Measurements from ENCODE around the gene IL2RA. TPM values are rescaled to one million over a fixed set of nuclear protein-coding genes. Genes with fewer than 3 reads are reported as not detected.

IL2RA gene
- total and polyA plus RNA-seq, 7 experiments from 2014 or later: 0.85 to 266 (median 3.3) TPM

DNA sequence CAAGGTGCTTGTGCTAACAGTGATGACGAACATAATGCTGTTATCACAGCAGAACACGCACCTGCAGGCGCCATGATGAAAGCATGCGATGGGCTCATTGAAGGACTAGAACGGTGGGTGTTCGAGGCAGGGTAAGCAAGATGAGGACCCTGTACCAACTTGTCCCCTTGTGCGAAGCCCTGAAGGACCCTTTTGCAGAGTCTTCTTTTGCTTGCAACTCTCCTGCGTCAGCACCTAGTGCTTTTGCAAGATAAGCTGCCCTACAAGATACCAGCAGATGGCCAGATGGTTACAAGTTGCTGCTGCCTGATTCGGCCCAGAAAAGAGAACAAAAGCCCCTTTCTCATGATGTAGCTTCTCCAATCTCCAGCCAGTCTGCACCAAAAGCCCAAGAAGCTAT, 80.6 kb downstream of the IL2RA start:
- no peak overlapping the region for H3K4me3 ChIP-seq (ENCODE audit: low read length)
- peaks cover 0 to 28% (median 3%) of the 10 kb centered on the region in 5 donors for H3K27me3 Mint-ChIP-seq
- CTCF ChIA-PET: interaction anchor here (0.6 kb wide), 1 partner anchor 243 kb away, joined by 3 read pairs; no protein-coding TSS in a partner anchor
- H3K27ac ChIP-seq (ENCODE audit: low read depth, low read length): no peak overlapping the region
- peaks cover 0 to 2% (median 0%) of the 10 kb centered on the region in 5 donors for H3K36me3 Mint-ChIP-seq
- no peak overlapping the region for H3K4me3 Mint-ChIP-seq
- H3K9me3 Mint-ChIP-seq: no peaks in the 10 kb centered on the region
- no peak overlapping the region for H3K27ac Mint-ChIP-seq
- H3K27me3 ChIP-seq (ENCODE audit: control insufficient read depth in 2 of 2, insufficient read depth in 2 of 2, low read length in 2 of 2): no peaks in the 10 kb centered on the region
- peaks cover 0 to 6% of the 10 kb centered on the region in 2 donors for H3K4me1 ChIP-seq (ENCODE audit: control insufficient read depth in 2 of 2, insufficient read depth in 2 of 2, low read length in 2 of 2)
- peaks cover under 1 to 9% (median 5%) of the 10 kb centered on the region in 7 donors for H3K4me1 Mint-ChIP-seq
- H3K36me3 ChIP-seq (ENCODE audit: control insufficient read depth in 2 of 3, insufficient read depth in 3 of 3, low read length in 3 of 3): peaks cover 0 to 4% (median 0%) of the 10 kb centered on the region in 3 experiments
- no peaks in the 10 kb centered on the region for H3K9me3 ChIP-seq (ENCODE audit: control insufficient read depth in 2 of 3, low read length in 3 of 3)
- POLR2A ChIA-PET: no interaction called here
- intact Hi-C loops (cut with micrococcal nuclease): no loop called here
- ATAC-seq (no peak), DNase-seq (no peak)

DNA sequence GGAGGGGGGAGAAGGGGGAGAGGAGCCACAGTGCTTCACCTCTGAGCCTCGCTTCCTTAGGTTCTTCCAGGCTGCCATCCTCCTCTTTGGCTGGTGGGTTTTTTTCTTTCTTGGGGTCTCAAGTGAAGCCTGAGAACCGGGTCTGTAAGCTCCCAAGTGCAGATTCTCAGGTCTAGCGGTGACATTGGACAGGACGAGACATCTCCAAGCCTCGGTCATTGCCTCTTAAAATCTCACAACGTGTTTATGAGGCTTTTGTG, 84.0 kb downstream of the IL2RA start:
- H3K27me3 ChIP-seq (ENCODE audit: control insufficient read depth in 2 of 2, insufficient read depth in 2 of 2, low read length in 2 of 2): no peaks in the 10 kb centered on the region
- POLR2A ChIA-PET: interaction anchor here (0.8 kb wide), 1 partner anchor 94 kb away, joined by 3 read pairs; no protein-coding TSS in a partner anchor
- H3K36me3 ChIP-seq (ENCODE audit: control insufficient read depth in 2 of 3, insufficient read depth in 3 of 3, low read length in 3 of 3): peaks cover 0 to 4% (median 0%) of the 10 kb centered on the region in 3 experiments
- CTCF ChIA-PET: interaction anchor here (1.2 kb wide), 1 partner anchor 36 kb away, joined by 3 read pairs; no protein-coding TSS in a partner anchor
- peaks cover 0 to 21% (median 0%) of the 10 kb centered on the region in 5 donors for H3K27me3 Mint-ChIP-seq
- H3K4me1 ChIP-seq (ENCODE audit: control insufficient read depth in 2 of 2, insufficient read depth in 2 of 2, low read length in 2 of 2): peaks cover 0 to 6% of the 10 kb centered on the region in 2 donors
- H3K9me3 Mint-ChIP-seq: no peaks in the 10 kb centered on the region
- peaks cover 0 to 10% (median 0%) of the 10 kb centered on the region in 5 donors for H3K36me3 Mint-ChIP-seq
- peak overlapping the region; percentile 74 for H3K27ac ChIP-seq (ENCODE audit: low read depth, low read length)
- DNase-seq (no peak), ATAC-seq (no peak)
- peak overlapping the region; percentile 86 to 97 (median 95) for H3K4me3 Mint-ChIP-seq
- peak overlapping the region; percentile 97 for H3K4me3 ChIP-seq (ENCODE audit: low read length)
- peak overlapping the region; percentile 65 to 93 (median 87) for H3K27ac Mint-ChIP-seq
- H3K4me1 Mint-ChIP-seq: peaks cover 12 to 33% (median 21%) of the 10 kb centered on the region in 7 donors
- H3K9me3 ChIP-seq (ENCODE audit: control insufficient read depth in 2 of 3, low read length in 3 of 3): no peaks in the 10 kb centered on the region
- intact Hi-C loops (cut with micrococcal nuclease): loop anchor here (5.0 to 10.0 kb wide), 7 partner anchors 34 to 1153 kb away; partner anchors contain the start of genes GDI2 (in 2 of the 2), AKR1E2 (in 1 of the 2) and PFKFB3 (in 1 of the 2)

DNA sequence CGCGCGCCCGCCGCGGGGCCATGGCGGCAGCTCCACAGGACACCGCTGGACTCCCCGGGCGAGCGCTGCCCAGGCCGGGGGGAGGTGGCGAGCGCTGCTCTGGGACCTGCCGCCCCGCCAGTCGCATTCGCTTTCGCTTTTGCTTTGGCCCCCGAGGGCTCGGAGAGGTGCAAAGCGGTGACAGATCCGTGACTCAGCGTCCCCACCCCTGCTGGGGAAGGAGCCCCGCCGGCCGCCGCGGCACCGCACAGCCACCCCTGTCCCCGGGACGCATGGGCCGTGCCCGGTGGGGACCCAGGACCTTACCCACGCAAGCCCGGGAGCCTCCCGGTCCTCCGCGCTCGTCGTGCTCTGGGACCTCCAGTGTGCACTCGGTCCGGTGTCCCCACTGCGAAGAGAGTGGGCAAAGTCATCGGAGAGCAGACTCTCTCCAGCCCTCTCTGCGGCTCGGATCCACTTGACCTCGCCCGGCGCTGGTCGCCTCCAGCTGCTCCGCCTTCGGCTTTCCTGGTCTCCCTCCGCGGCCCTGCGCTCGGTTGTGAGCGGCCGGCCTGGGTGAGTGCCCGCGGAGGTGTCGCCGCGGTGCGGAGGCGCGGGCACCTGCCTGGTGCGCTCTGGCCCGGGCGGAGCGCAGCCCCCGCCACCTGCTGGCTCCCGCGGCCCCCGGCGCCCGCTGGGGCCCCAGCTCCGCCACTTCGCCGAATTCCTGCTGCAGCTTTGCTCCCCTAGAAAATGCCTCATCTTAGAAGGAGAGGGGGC, 84.5 kb downstream of the IL2RA start, which contains the start of gene IL15RA:
IL15RA (minus strand) TSS at position 73 of the 759 bp plus-strand sequence; CDS start at position 22, 51 bp downstream.
- Mint-ChIP-seq H3K27ac (peak within 1 kb of the TSS; percentile 85 to 97 (median 89)), H3K9me3 (no peaks in the 10 kb centered on the region), H3K4me1 (peaks cover 12 to 36% (median 21%) of the 10 kb centered on the region in 7 donors), H3K27me3 (peaks cover 0 to 21% (median 0%) of the 10 kb centered on the region in 5 donors), H3K4me3 (peak within 1 kb of the TSS; percentile 89 to 98 (median 96)), H3K36me3 (peaks cover 0 to 12% (median 0%) of the 10 kb centered on the region in 5 donors)
- Histone ChIP-seq H3K36me3 (ENCODE audit: control insufficient read depth in 2 of 3, insufficient read depth in 3 of 3, low read length in 3 of 3) (peaks cover 0 to 4% (median 0%) of the 10 kb centered on the region in 3 experiments), H3K4me3 (ENCODE audit: low read length) (peak within 1 kb of the TSS; percentile 97), H3K27me3 (ENCODE audit: control insufficient read depth in 2 of 2, insufficient read depth in 2 of 2, low read length in 2 of 2) (no peaks in the 10 kb centered on the region), H3K27ac (ENCODE audit: low read depth, low read length) (peak within 1 kb of the TSS; percentile 74), H3K9me3 (ENCODE audit: control insufficient read depth in 2 of 3, low read length in 3 of 3) (no peaks in the 10 kb centered on the region), H3K4me1 (ENCODE audit: control insufficient read depth in 2 of 2, insufficient read depth in 2 of 2, low read length in 2 of 2) (peaks cover 0 to 6% of the 10 kb centered on the region in 2 donors)
- DNase-seq (peak; percentile 60 to 89 (median 71)), ATAC-seq (peak; percentile 84)
- ChIA-PET POLR2A (interaction anchor here (0.8 kb wide), 1 partner anchor 94 kb away, joined by 3 read pairs; no protein-coding TSS in a partner anchor), CTCF (interaction anchor here (1.2 to 1.6 kb wide), 3 partner anchors 36 to 201 kb away, joined by 3 to 4 read pairs (median 3); no protein-coding TSS in a partner anchor)
- intact Hi-C loops (cut with micrococcal nuclease): loop anchor here (1.0 to 10.0 kb wide), 15 partner anchors 35 to 1153 kb away; partner anchors contain the start of genes GDI2 (in 2 of the 2), PFKFB3 (in 2 of the 2), AKR1E2 (in 1 of the 2) and ANKRD16 (in 1 of the 2)

DNA sequence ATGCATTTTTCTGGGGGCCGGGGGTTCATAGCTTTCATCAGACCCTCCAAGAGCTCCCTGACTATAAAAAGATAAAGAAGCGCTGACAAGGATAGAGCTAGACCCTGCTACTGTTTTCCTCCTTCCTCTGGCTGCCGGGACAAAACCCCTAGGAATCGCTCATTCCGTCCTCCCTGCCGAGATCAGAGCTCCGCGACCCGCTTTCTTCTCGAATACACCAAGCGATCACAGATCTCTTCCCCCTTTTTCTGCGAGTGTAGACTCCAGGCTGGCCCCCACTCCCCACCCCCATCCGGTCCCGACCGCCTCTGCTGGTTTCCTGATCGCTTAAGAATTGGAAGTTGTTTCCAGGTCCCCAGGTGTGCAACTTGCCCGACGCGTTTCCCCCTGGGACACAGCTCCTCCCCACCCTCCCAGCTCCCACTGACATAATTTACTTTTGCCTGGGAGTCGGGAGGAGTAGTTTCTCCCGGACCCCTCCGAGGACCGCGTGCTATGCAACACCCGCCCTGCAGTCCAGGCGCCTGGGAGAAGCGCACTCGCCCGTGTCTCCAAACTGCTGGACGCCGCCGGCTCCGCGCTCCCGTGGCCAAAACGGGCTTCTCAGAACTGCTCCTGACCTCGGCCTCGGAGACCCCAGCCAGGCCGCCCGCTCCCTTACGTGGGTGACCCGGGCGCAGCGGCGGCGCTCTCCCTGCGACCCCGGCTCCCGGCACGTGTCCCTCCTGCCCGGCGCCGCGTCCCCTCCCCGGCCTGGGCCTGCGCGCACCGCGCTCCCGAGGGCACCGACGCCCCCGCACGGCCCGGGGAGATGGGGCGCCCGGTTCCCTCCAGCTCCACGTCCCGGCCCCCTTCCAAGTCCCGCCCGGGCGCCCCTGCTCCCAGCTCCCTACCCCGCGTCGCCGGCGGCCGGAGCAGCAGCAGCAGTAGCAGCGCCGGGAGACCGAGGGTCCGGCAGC, 85.4 kb downstream of the IL2RA start:
- H3K9me3 ChIP-seq (ENCODE audit: control insufficient read depth in 2 of 3, low read length in 3 of 3): no peaks in the 10 kb centered on the region
- peak overlapping the region; percentile 89 to 98 (median 94) for H3K4me3 Mint-ChIP-seq
- no peaks in the 10 kb centered on the region for H3K27me3 ChIP-seq (ENCODE audit: control insufficient read depth in 2 of 2, insufficient read depth in 2 of 2, low read length in 2 of 2)
- H3K4me1 ChIP-seq (ENCODE audit: control insufficient read depth in 2 of 2, insufficient read depth in 2 of 2, low read length in 2 of 2): peaks cover 0 to 6% of the 10 kb centered on the region in 2 donors
- H3K27ac Mint-ChIP-seq: peak overlapping the region; percentile 82 to 97 (median 88)
- ATAC-seq: peak; percentile 17
- H3K27me3 Mint-ChIP-seq: peaks cover 0 to 21% (median 0%) of the 10 kb centered on the region in 5 donors
- peak overlapping the region; percentile 74 for H3K27ac ChIP-seq (ENCODE audit: low read depth, low read length)
- intact Hi-C loops (cut with micrococcal nuclease): loop anchor here (1.0 to 10.0 kb wide), 17 partner anchors 36 to 1152 kb away; partner anchors contain the start of genes GDI2 (in 2 of the 2), PFKFB3 (in 2 of the 2), AKR1E2 (in 1 of the 2) and ANKRD16 (in 1 of the 2)
- peaks cover 15 to 41% (median 21%) of the 10 kb centered on the region in 7 donors for H3K4me1 Mint-ChIP-seq
- H3K4me3 ChIP-seq (ENCODE audit: low read length): peak overlapping the region; percentile 97
- POLR2A ChIA-PET: interaction anchor here (0.6 to 0.9 kb wide), 2 partner anchors 8 to 1995 kb away, joined by 3 to 4 read pairs; no protein-coding TSS in a partner anchor
- H3K9me3 Mint-ChIP-seq: no peaks in the 10 kb centered on the region
- H3K36me3 ChIP-seq (ENCODE audit: control insufficient read depth in 2 of 3, insufficient read depth in 3 of 3, low read length in 3 of 3): peaks cover 0 to 4% (median 0%) of the 10 kb centered on the region in 3 experiments
- CTCF ChIA-PET: interaction anchor here (1.0 to 1.6 kb wide), 3 partner anchors 37 to 534 kb away, joined by 3 to 4 read pairs (median 3); no protein-coding TSS in a partner anchor
- H3K36me3 Mint-ChIP-seq: peaks cover 0 to 12% (median 0%) of the 10 kb centered on the region in 5 donors
- DNase-seq: peak in 7 of 9 donors; percentile 21 to 43 (median 30)

DNA sequence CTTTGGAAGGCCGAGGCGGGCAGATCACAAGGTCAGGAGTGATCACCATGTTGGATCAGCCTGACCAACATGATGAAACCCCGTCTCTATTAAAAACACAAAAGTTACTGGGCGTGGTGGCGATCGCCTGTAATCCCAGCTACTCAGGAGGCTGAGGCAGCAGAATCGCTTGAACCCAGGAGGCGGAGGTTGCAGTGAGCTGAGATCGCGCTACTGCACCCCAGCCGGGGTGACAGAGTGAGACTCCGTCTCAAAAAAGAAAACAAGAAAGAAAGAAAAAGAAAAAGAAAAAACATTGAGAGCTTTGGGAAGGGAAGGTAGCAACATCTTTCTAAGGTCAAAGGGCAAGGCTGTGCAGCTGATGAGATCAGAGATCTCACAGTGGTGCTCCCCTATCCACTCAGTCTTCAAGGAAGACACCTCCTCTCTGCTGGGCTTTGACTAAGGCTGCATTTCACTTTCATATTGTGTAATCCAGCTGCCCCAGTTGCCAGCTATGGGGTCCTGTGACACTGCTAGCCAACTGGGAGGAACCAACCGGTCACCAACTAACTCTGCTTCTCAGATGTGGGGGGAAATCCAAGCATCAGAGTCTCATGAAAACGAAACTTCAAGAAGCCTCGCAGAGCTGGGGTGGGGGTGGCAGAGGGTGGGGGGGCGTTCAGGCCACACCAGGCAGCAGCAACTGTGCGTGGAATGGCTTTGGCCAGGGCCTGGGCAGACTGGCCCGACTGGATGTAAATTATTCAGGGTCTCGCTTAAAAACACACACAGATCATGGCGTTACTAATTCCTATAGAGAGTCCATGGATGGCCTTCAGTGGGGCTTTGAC, 86.3 kb downstream of the IL2RA start:
- Histone ChIP-seq H3K36me3 (ENCODE audit: control insufficient read depth in 2 of 3, insufficient read depth in 3 of 3, low read length in 3 of 3) (peaks cover 0 to 4% (median 0%) of the 10 kb centered on the region in 3 experiments), H3K27ac (ENCODE audit: low read depth, low read length) (peak overlapping the region; percentile 74), H3K9me3 (ENCODE audit: control insufficient read depth in 2 of 3, low read length in 3 of 3) (no peaks in the 10 kb centered on the region), H3K27me3 (ENCODE audit: control insufficient read depth in 2 of 2, insufficient read depth in 2 of 2, low read length in 2 of 2) (no peaks in the 10 kb centered on the region), H3K4me3 (ENCODE audit: low read length) (peak overlapping the region; percentile 97), H3K4me1 (ENCODE audit: control insufficient read depth in 2 of 2, insufficient read depth in 2 of 2, low read length in 2 of 2) (peaks cover 0 to 15% of the 10 kb centered on the region in 2 donors)
- Mint-ChIP-seq H3K4me1 (peaks cover 18 to 50% (median 26%) of the 10 kb centered on the region in 7 donors), H3K4me3 (peak overlapping the region; percentile 89 to 98 (median 94)), H3K36me3 (peaks cover 0 to 12% (median 0%) of the 10 kb centered on the region in 5 donors), H3K27me3 (peaks cover 0 to 14% (median 0%) of the 10 kb centered on the region in 5 donors), H3K9me3 (no peaks in the 10 kb centered on the region), H3K27ac (peak overlapping the region; percentile 82 to 97 (median 88))
- ATAC-seq (peak; percentile 63), DNase-seq (peak in 8 of 9 donors; percentile 7 to 61 (median 25))
- POLR2A ChIA-PET: interaction anchor here (0.6 to 0.9 kb wide), 2 partner anchors 9 to 1994 kb away, joined by 3 to 4 read pairs; no protein-coding TSS in a partner anchor
- CTCF ChIA-PET: interaction anchor here (1.0 to 1.6 kb wide), 3 partner anchors 38 to 533 kb away, joined by 3 to 4 read pairs (median 3); no protein-coding TSS in a partner anchor
- intact Hi-C loops (cut with micrococcal nuclease): loop anchor here (1.0 to 10.0 kb wide), 15 partner anchors 36 to 1151 kb away; partner anchors contain the start of genes GDI2 (in 2 of the 2), PFKFB3 (in 2 of the 2), AKR1E2 (in 1 of the 2) and ANKRD16 (in 1 of the 2)
